GM18511 (cell line): ENCODE measurements around the gene UBA5.
A peak's percentile ranks its signal among the peaks of the same experiment; 100 is the strongest.

ENCODE experiments used
- ATAC-seq: cut with Tn5 transposase; IDR thresholded peaks from one replicate; pipeline ENCODE4 v1.9.1; 2021; ENCODE audit warnings: mild to moderate bottlenecking, moderate library complexity; ENCODE audit not compliant: unreplicated experiment

Gene UBA5

DNA sequence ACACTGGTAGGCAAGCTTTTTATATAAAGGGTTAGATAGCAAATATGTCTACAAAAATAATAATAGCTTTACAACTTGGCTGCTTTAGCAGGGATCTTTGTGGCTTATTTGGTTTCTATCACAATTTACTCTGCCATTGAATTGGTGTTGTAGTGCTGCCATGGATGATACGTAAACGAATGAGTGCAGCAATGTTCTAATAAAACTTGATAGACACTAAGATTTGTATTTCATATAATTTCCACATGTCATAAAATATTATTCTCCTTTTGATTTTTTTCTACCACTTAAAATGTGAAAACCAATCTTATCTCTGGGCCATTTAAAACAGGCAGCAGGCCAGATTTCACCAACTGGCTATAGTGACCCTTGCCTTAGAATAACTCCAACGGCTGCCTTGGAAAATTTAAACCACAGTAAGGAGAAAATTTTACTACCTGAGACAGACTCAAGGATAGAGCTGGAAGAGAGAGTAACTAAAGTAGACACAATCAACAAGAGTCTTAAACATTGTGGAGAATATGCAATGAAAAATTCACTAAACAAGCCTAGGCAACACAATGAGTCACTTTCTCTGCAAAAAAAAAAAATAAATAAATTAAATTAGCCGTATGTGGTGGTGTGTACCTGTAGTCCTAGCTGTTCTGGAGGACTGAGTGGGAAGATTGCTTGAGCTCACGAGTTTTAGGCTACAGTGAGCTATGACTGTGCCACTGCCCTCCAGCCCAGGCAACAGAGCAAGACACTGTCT is 54.0 kb downstream of the UBA5 start:
- ATAC-seq: no peak

DNA sequence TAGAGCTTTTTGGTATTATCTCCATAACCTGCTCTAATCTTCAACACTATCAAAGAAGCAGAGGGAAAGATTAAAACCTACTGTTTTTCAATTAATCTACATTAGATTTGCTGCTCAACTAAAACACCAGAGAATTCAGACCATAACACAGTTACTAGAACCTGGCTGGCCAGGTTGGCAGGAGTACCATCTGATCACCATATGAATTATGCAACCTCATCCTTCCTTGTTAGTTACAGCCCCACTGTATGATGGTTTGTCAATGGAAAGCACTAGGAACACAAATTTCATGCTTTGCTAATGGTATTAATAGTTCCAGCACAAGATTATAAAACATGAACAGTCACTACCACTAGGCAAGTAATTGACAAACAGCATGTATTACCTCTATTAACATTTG is 56.2 kb downstream of the UBA5 start:
- no peak for ATAC-seq

- ATAC-seq: no peak
Measured at GRCh38 chr3:132720228-132720627, 60.1 kb downstream of the UBA5 start.

- peak; percentile 31 for ATAC-seq
Measured at GRCh38 chr3:132721479-132722164, 61.5 kb downstream of the UBA5 start.

DNA sequence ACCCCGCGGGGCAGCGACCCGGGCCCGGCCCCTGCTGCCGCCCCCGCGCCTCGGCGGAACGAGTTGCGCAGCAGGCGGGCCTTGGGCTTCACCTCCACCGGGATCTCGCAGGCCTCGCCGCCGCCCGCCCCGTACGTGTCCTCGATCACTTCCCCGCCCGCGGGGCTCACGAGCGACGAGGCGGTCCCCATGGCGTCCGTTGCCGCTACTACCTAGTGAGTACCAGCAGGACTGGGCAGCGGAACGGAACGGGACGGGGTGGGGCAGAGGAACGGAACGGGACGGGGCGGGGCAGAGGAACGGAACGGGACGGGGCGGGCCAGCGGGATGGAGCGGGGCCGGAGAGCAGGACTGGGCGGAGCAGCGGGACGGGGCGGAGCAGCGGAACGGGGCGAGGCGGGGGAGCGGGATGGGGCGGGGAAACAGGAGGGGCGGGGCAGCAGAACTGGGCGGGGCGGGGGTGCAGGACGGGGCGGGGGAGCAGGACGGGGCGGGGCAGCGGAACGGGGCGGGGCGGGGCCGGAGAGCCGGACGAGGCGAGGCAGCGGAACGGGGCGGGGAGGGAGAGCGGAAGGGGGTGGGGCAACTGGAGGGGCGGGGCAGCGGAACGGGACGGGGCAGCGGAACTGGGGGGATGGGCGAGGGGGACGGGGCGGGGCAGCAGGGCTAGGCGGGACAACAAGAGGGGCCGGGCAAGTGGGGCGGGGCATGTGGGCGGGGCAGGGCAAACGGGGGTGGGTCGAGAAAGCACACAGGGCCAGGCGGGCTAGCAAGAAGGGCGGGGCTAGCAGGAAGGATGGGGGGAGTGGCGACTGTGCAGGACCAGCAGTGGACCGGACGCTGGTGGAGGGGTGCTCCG is 62.3 kb downstream of the UBA5 start, which contains the start of gene NPHP3:
NPHP3 (minus strand) TSS at position 245 of the 859 bp plus-strand sequence; CDS start at position 191, 54 bp downstream.
- peak; percentile 81 for ATAC-seq

DNA sequence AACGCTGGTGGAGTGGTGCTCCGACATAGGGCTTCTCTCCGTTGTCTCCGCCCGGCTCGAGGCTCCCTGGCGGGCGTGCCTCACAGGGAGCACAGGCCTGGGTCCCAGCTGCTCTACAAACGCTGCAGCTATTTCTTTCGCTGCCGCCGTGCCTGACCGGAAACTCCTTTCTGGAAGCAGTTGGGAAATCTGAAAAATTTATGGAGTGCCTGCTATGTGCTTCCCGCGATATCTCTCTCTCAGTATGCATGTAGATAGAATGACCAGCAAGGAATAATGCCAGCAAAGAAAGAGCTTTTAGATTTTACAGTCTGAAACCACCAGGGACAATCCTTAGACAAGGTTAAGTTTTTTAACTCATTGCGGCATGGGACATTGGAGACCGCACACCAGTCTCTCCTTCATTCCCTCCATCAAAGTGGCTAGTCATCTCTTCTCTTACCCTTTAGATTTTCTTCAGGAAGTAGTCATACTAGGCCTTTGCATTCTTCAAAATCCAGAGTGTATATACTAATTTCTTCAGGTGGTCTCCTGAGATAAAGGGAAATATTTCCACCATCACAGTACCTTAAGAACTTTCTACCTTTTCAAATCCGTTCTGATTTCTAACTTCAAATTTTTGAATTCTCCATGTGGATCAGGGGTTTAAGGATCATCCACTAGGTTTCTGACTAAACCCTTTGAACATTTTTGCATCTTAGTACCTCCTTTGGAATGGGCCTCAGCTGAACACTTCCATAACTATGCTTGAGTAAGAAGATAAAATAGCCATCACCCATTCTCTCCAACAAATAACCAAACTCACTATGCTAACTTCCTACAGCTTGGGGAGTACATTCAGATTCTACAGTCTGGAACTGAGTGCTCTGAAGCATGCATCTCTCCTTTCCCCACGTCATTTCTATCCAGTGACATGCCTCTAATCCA is 63.2 kb downstream of the UBA5 start:
- ATAC-seq: peak; percentile 12

DNA sequence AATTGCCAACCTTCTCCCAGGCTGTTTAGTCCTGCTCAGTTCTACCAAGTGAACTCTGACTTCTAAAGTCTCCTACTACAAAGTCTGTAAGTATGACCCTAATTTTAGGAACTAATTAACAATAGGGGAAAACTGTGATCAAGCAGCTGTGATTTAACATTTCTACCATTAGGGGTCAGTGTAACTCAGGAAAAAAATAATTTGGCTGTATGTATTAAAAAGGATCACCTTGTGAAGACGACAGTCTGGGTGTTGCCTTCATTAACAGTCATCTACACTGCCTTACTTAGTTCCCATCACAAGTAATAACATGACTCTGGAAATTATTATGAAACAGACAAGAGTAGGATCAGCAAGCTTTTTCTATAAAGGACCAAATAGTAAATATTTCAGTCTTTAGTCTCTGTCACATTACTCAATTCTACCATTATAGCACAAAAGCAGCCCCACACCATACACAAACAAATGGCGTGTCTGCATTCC is 66.3 kb downstream of the UBA5 start:
- ATAC-seq: no peak
